GM19397 (cell line): ENCODE results near the gene PLEKHA6.
"Not testable (repeated sequence)": the region's sequence is repeated elsewhere in the genome, so short reads cannot be mapped to it uniquely, and the experiment has no call there.

ENCODE experiments used
- ATAC-seq: cut with Tn5 transposase; IDR thresholded peaks from one replicate; pipeline ENCODE4 v1.9.1; 2021; ENCODE audit warnings: mild to moderate bottlenecking, moderate library complexity; ENCODE audit not compliant: unreplicated experiment

PLEKHA6 gene

GRCh38 chr1:204337036-204337429, 22.7 kb downstream of the PLEKHA6 start:
- ATAC-seq: no peak

GRCh38 chr1:204336421-204337035, 23.2 kb downstream of the PLEKHA6 start:
- ATAC-seq: no peak

GRCh38 chr1:204335533-204335932, 24.2 kb downstream of the PLEKHA6 start:
- no peak for ATAC-seq

GRCh38 chr1:204335085-204335484, 24.6 kb downstream of the PLEKHA6 start:
- ATAC-seq: no peak

- ATAC-seq: no peak
These were observed 25.3 kb downstream of the PLEKHA6 start for GRCh38 chr1:204334455-204334854.

- ATAC-seq: no peak
These were observed 26.3 kb downstream of the PLEKHA6 start for GRCh38 chr1:204333427-204333826.

GRCh38 chr1:204331847-204332487, 27.8 kb downstream of the PLEKHA6 start:
- ATAC-seq: no peak

GRCh38 chr1:204331275-204331674, 28.5 kb downstream of the PLEKHA6 start:
- ATAC-seq: no peak

- ATAC-seq: not testable (repeated sequence)
These were observed 31.9 kb downstream of the PLEKHA6 start for GRCh38 chr1:204327870-204328269.

- no peak for ATAC-seq
These were observed 32.4 kb downstream of the PLEKHA6 start for GRCh38 chr1:204327359-204327758.

GRCh38 chr1:204326771-204327300, 32.9 kb downstream of the PLEKHA6 start:
- no peak for ATAC-seq

GRCh38 chr1:204325944-204326343, 33.8 kb downstream of the PLEKHA6 start:
- ATAC-seq: no peak

- ATAC-seq: no peak
These were observed 35.8 kb downstream of the PLEKHA6 start for GRCh38 chr1:204323887-204324286.

GRCh38 chr1:204322339-204322868, 37.3 kb downstream of the PLEKHA6 start:
- no peak for ATAC-seq

- ATAC-seq: no peak
These were observed 38.1 kb downstream of the PLEKHA6 start for GRCh38 chr1:204321665-204322064.

GRCh38 chr1:204321051-204321450, 38.7 kb downstream of the PLEKHA6 start:
- ATAC-seq: no peak

GRCh38 chr1:204320382-204320804, 39.3 kb downstream of the PLEKHA6 start:
- ATAC-seq: no peak

- no peak for ATAC-seq
These were observed 40.3 kb downstream of the PLEKHA6 start for GRCh38 chr1:204319462-204319861.

- ATAC-seq: no peak
These were observed 40.7 kb downstream of the PLEKHA6 start for GRCh38 chr1:204319027-204319426.

GRCh38 chr1:204318324-204318723, 41.4 kb downstream of the PLEKHA6 start:
- no peak for ATAC-seq

GRCh38 chr1:204317170-204317569, 42.6 kb downstream of the PLEKHA6 start:
- ATAC-seq: no peak

- ATAC-seq: no peak
These were observed 43.6 kb downstream of the PLEKHA6 start for GRCh38 chr1:204316164-204316563.
